ENCODE results near the gene ABHD4.

Gene ABHD4

DNA sequence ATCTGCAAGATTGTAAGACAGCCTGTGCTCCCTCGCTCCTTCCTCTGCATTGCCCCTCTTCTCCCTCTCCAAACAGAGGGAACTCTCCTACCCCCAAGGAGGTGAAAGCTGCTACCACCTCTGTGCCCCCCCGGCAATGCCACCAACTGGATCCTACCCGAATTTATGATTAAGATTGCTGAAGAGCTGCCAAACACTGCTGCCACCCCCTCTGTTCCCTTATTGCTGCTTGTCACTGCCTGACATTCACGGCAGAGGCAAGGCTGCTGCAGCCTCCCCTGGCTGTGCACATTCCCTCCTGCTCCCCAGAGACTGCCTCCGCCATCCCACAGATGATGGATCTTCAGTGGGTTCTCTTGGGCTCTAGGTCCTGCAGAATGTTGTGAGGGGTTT, 46.5 kb upstream of the ABHD4 start:
- Histone ChIP-seq H3K36me3 (ENCODE audit: insufficient read depth, low read length) (peaks cover 69% of the 10 kb centered on the region; the same call in 1 of the 2 replicates), H3K79me2 (ENCODE audit: insufficient read depth, low read length) (peaks cover 73% of the 10 kb centered on the region), H3F3A (ENCODE audit: low read depth) (peaks cover 26% of the 10 kb centered on the region), H3K4me1 (ENCODE audit: insufficient read depth, low read length, poor library complexity, severe bottlenecking) (peaks cover 70% of the 10 kb centered on the region), H4K20me1 (ENCODE audit: insufficient read depth, low read length, poor library complexity, severe bottlenecking) (no peaks in the 10 kb centered on the region), H2AFZ (ENCODE audit: low read length) (no peak overlapping the region), H3K27me3 (ENCODE audit: insufficient read depth, low read length, poor library complexity, severe bottlenecking) (no peaks in the 10 kb centered on the region), H3K9me2 (replicated peaks; ENCODE audit: low read depth, low read length) (no peaks in the 10 kb centered on the region), H3K4me2 (ENCODE audit: low read depth, low read length, poor library complexity, severe bottlenecking) (peak overlapping the region; percentile 67), H3K4me3 (ENCODE audit: low read length, poor library complexity, severe bottlenecking) (no peak overlapping the region), H3K9ac (ENCODE audit: low read depth, low read length, poor library complexity, severe bottlenecking) (peak overlapping the region; percentile 91), H3K9me3 (ENCODE audit: insufficient read depth, low read depth, low read length) (no peaks in the 10 kb centered on the region)
- TF ChIP-seq CTCF (conservative IDR thresholded peaks at IDR 0.05; ENCODE audit: low read length), result no peak
- TF ChIP-seq EZH2phosphoT487 (IDR thresholded peaks at IDR 0.05; ENCODE audit: borderline replicate concordance), result no peak

DNA sequence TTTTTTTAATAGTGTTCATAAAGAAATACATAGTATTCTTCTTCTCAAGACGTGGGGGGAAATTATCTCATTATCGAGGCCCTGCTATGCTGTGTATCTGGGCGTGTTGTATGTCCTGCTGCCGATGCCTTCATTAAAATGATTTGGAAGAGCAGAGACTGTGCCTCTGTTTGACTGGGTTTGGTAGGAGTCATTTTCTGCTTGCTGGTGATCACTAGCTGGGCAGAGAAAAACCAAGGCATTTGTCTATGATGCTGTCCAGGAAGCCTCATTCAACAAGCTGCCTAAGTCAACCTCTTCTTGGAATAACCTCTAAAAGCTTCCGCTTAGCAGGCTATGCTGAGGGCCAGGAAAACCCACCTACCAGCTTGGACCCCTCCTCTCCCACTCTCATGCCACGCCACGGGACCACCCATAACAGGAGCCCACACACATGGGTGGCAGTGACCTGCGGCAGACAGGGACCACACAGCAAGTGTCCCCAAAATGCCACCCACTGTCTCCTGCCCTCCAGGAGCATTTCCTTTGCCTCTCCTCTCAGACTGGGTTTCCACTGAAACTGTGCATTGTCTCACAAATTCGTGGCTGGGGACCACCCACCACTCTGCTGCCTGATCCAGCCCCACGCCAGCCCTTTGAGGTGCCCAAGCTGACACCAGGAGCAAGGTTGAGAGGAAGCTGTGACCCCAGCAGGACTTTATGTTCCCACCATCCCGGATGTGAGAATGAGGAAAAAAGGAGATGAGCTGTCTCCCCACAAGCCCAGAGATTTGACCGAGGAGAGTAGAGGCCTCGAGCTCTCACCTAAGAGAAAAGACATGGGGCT, 45.9 kb upstream of the ABHD4 start:
- peak overlapping the region; percentile 67 for H3K4me2 ChIP-seq (ENCODE audit: low read depth, low read length, poor library complexity, severe bottlenecking)
- TF ChIP-seq CTCF (conservative IDR thresholded peaks at IDR 0.05; ENCODE audit: low read length), result no peak
- no peak for TF ChIP-seq EZH2phosphoT487 (IDR thresholded peaks at IDR 0.05; ENCODE audit: borderline replicate concordance)
- peak overlapping the region; percentile 91 for H3K9ac ChIP-seq (ENCODE audit: low read depth, low read length, poor library complexity, severe bottlenecking)

DNA sequence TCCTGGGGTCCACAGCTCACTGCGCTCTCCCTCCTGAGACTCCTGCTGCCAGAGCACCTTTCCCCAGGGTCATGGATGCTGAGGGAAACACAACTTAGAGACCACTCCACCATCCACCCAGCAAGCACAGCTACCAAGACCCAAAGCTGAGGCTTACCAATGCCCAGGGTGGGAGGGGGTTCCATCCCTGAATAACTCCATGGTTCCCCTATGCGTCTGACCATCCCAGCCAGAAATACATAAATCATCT, 45.3 kb upstream of the ABHD4 start:
- no peaks in the 10 kb centered on the region for H4K20me1 ChIP-seq (ENCODE audit: insufficient read depth, low read length, poor library complexity, severe bottlenecking)
- peak overlapping the region; percentile 91 for H3K9ac ChIP-seq (ENCODE audit: low read depth, low read length, poor library complexity, severe bottlenecking)
- H3K9me3 ChIP-seq (ENCODE audit: insufficient read depth, low read depth, low read length), result no peaks in the 10 kb centered on the region
- H3F3A ChIP-seq (ENCODE audit: low read depth), result peaks cover 26% of the 10 kb centered on the region
- H3K4me1 ChIP-seq (ENCODE audit: insufficient read depth, low read length, poor library complexity, severe bottlenecking), result peaks cover 81% of the 10 kb centered on the region
- H3K27me3 ChIP-seq (ENCODE audit: insufficient read depth, low read length, poor library complexity, severe bottlenecking), result no peaks in the 10 kb centered on the region
- H3K36me3 ChIP-seq (ENCODE audit: insufficient read depth, low read length), result peaks cover 57% of the 10 kb centered on the region; the same call in 1 of the 2 replicates
- no peak overlapping the region for H3K4me3 ChIP-seq (ENCODE audit: low read length, poor library complexity, severe bottlenecking)
- H2AFZ ChIP-seq (ENCODE audit: low read length), result no peak overlapping the region
- TF ChIP-seq EZH2phosphoT487 (IDR thresholded peaks at IDR 0.05; ENCODE audit: borderline replicate concordance), result no peak
- TF ChIP-seq CTCF (conservative IDR thresholded peaks at IDR 0.05; ENCODE audit: low read length), result no peak
- peaks cover 64% of the 10 kb centered on the region for H3K79me2 ChIP-seq (ENCODE audit: insufficient read depth, low read length)
- no peak overlapping the region for H3K4me2 ChIP-seq (ENCODE audit: low read depth, low read length, poor library complexity, severe bottlenecking)
- no peaks in the 10 kb centered on the region for H3K9me2 ChIP-seq (replicated peaks; ENCODE audit: low read depth, low read length)

More for the DNA sequence above, 45.9 kb upstream of the ABHD4 start:
- H3F3A ChIP-seq (ENCODE audit: low read depth), result peaks cover 26% of the 10 kb centered on the region
- no peaks in the 10 kb centered on the region for H3K27me3 ChIP-seq (ENCODE audit: insufficient read depth, low read length, poor library complexity, severe bottlenecking)
- H3K9me3 ChIP-seq (ENCODE audit: insufficient read depth, low read depth, low read length), result no peaks in the 10 kb centered on the region
- peaks cover 76% of the 10 kb centered on the region for H3K4me1 ChIP-seq (ENCODE audit: insufficient read depth, low read length, poor library complexity, severe bottlenecking)
- peaks cover 67% of the 10 kb centered on the region for H3K79me2 ChIP-seq (ENCODE audit: insufficient read depth, low read length)
- no peak overlapping the region for H2AFZ ChIP-seq (ENCODE audit: low read length)
- no peaks in the 10 kb centered on the region for H4K20me1 ChIP-seq (ENCODE audit: insufficient read depth, low read length, poor library complexity, severe bottlenecking)
- H3K36me3 ChIP-seq (ENCODE audit: insufficient read depth, low read length), result peaks cover 63% of the 10 kb centered on the region; the same call in 1 of the 2 replicates
- H3K4me3 ChIP-seq (ENCODE audit: low read length, poor library complexity, severe bottlenecking), result no peak overlapping the region
- no peaks in the 10 kb centered on the region for H3K9me2 ChIP-seq (replicated peaks; ENCODE audit: low read depth, low read length)
